ELR (cell line): Measurements from ENCODE around the gene RAB5IF.

Source experiments
- DNase-seq: peaks from one replicate; pipeline ENCODE4 v3.0.0-alpha.2; 2015; ENCODE audit warnings: low read depth

RAB5IF gene

DNA sequence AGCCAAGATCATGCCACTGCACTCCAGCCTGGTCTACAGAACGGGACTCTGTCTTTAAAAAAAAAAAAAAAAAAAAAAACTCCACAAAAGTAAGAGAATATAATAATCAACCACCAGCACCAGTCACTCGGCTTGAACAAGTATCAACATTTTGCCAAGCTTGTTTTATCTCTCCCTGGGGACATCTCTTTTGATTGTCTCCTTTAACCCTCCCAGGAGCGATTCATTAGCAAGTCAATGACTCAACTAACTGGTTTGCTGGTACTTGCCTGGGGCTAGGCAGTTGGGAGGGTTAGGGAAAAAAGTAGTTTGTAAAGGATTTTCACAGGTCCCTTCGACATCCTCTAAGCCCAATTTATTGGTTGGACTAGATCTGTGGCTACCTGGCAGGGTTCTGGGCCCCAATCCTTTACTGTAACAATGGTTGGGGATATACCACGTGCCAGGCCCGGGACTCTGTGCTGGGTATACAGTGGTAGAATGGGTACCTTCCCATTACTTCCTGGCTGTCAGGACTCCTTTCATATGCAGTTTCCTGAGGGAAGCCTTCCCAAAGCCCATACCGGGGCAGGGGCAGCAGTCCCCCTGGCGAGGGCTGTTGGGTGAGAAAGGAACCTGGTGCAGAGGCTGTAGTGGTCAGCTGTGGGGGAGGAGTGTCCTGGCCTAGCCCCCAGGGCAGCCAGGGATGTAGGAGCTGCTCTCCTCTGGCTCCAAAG is 20.0 kb upstream of the RAB5IF start:
- DNase-seq: peak; percentile 91

DNA sequence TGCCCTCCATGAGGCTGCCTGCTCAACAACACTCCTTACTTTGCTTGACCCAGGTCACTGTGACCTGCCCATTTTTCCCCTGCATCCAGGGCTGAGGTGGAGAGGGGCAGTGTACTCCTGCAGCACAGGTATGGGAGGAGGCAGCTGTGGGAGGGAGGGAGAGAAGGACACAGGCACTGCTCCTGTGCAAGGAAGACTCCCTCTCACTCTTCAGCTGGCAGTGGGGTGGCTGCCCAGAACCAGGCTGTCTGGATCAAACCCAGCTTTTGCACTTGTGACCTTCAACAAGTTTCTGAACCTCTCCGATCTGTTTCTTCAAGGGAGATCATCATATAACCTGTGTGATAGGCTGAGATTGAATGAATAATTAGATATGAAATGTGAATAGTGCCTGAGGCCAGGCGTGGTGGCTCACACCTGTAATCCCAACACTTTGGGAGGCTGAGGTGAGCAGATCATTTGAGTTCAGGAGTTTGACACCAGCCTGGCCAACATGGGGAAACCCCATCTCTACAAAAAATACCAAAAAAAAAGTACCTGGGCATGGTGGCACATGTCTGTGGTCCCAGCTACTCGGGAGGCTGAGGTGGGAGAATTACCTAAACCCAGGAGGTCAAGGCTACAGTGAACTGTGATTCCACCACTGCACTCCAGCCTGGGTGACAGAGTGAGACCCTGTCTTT is 18.1 kb upstream of the RAB5IF start:
- DNase-seq: no peak

GRCh38 chr20:36591281-36591680 is 14.3 kb upstream of the RAB5IF start:
- DNase-seq: no peak

DNA sequence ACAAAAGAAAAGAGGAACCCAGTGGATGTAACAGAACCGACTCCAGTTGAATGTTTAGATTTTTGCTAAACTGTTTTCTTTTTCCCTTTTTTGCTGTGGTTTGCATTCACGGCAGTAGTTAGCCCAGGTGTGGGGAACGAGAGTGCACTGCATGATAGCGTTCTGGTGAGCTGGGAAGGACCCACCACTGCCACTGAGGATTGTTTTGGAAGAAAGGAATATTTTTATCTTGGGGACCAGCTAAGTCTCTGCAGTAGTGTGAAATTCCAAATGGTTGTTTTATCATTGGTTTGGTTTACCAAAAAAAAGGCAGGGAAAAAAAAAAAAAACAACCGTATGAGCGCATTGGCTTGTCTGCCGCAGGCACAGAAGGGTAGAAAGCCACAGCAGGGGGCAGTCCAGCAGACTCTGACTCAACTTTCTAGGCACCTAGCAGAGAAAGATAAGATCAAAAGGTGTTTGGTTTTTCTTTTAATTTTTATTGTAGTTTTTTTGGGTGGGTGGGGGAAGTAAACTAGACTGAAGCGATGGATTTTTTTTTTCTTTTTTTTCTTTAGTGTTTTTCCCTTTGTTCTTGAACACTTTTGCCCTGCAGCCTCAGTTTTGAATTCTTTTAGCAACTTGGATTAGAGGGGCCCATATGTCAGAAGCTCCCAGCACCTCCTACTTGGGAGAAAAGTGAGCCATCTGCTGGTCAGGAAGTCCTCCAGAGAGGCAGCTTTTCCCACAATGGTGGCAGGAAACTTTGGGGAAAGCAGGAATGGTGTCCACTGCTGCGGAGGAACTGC is 13.5 kb upstream of the RAB5IF start:
- peak; percentile 66 for DNase-seq

- no peak for DNase-seq
Observed at GRCh38 chr20:36593347-36593929, 12.1 kb upstream of the RAB5IF start.

DNA sequence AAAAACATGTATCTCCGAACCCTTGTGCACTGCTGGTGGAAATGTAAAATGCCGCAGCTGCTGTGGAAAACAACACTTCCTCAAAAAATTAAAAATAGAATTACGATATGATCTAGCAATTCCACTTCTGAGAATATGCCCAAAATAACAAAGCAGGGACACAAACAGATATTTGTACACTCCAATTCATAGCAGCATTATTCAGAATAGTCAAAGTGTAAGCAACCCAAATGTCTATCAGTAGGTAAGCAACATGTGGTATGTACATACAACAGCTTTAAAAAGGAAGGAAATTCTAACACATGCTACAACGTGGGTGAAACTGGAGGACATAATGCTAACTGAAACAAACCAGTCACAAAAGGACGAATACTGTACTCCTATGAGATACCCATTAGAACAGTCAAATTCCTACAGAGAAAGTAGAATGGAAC is 5.7 kb upstream of the RAB5IF start:
- DNase-seq: no peak

GRCh38 chr20:36601540-36601939 is 4.0 kb upstream of the RAB5IF start:
- no peak for DNase-seq

- DNase-seq: no peak
Observed at GRCh38 chr20:36604952-36605398, 604 bp upstream of the RAB5IF start.

DNA sequence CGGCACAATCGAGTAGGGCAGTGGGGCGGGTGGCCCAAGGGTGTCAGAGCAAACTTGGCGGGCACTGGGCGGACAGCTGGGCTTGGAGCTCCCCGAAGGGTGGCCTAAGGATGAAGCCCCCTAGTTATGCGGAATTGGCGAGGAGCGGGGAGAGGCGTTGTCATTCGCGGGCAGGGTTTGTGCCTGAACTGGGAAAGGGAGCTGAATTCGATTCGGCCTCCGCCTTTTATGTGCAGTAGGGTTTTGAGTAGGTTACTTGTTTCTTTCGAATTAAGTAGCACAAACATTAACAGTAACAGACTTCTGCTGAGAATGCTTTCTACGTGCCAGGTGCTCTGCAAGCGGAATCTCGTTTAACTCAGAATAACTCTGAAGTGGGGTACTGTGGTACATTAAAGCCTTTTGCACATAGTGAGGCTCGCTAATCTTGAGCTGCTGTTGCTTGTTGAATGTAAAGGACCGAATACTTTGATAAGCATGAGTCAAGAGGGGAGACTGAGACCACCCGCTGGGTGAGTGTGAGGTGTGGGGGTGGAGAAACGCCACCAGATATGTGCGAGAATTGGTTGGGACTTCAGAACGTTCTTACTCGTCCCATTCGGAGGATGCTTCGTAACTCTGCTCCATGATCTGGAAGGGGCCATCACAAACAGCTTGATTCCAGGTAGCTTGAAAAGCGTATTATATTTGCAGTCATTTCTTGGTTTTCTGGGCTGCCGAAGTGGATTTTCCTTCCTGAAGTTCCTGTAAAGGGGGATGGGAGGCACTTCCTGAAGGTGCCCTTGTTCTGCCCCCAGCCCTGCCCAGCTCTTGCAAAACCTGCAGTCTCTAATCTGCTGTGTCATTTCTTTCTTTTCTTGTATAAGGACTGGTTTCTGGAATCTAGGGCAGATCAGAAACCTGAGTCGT is 833 bp downstream of the RAB5IF start:
- peak; percentile 50 for DNase-seq

- DNase-seq: peak; percentile 41
Observed at GRCh38 chr20:36607586-36608387, 2.2 kb downstream of the RAB5IF start.

DNA sequence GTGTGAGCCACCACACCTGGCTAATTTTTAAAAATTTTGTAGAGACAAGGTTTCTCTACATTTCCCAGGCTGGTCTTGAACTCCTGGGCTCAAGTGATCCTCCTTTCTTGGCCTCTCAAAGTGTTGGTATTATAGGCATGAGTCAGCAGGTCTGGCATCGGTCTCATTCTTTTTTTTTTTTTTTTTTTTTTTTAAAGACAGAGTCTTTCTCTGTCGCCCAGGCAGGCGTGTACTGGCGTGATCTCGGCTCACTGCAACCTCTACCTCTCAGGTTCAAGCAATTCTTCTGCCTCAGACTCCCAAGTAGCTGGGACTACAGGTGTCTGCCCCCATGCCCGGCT is 2.8 kb downstream of the RAB5IF start:
- DNase-seq: peak; percentile 37

DNA sequence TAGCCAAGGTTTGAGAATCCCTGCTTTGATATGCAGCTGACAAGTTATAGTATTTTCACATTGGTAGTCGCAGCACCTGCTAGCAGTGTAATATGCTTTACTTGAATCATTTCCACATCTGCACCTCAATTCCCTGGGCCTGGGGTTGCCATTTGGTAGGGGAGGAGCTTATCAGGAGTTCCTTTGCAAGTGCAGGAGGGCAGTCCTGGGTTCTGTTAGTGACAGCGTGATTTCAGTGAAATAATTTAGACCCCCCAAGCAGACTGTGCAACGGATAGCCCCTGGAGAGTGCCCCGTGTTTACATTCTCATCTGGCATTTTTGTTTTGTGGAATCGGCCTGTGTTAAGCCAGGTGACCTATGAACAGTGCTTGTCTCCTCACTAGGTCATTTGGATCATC is 6.0 kb downstream of the RAB5IF start:
- no peak for DNase-seq

DNA sequence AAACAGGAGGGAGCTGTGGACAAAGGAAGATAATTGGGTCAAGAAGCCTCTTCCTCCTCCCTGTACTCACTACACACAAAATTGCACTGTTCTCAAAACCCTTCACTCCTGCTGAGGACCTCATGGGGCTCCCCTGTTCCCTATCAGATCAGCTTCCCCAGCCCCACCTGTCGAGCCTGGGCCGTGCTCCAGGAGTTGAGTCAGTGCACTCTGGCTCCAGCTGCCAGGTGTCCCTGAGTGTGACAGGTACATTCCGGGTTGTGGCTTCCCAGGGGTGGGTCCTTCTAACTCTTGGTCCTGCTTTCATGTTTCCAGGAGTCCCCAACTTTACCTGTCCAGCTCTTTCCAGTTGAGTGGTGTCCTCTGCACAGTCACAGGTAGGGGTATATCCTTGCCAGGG is 8.4 kb downstream of the RAB5IF start:
- no peak for DNase-seq

GRCh38 chr20:36614781-36615557 is 9.4 kb downstream of the RAB5IF start:
- no peak for DNase-seq

DNA sequence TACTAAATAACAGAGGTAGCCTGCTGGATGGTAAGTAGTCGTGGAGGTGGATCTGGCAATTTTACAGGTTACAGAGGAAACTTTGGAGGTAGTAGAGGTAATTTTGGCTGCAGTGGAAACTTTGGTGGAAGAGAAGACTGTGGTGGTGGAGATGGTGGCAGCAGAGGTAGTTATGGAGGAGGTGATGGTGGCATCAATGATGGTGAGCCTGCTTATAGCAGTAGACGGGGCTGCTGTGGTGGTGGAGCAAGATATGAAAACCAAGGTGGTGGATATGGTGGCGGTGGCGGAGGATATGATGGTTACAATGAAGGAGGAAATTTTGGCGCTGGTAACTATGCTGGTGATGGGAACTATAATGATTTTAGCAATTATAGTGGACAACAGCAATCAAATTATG is 15.3 kb downstream of the RAB5IF start:
- no peak for DNase-seq

DNA sequence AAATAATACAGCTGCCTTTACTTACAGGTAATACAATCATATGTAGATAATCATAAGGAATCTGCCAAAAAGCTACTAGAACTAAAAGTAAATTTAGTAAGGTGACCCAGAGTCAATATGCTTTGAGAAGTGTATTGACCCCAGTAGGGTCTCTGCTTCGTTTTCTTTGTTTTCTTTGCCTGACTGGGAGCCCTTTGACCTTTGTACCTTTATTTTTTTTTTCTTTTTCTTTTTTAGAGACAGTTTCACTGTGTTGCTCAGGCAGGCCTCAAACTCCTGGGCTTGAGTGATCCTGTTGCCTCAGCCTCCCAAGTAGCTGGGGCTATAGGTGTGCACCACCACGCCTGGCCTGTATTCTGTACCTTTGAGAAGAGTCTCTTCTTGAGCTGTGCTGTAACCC is 17.9 kb downstream of the RAB5IF start:
- DNase-seq: no peak

DNA sequence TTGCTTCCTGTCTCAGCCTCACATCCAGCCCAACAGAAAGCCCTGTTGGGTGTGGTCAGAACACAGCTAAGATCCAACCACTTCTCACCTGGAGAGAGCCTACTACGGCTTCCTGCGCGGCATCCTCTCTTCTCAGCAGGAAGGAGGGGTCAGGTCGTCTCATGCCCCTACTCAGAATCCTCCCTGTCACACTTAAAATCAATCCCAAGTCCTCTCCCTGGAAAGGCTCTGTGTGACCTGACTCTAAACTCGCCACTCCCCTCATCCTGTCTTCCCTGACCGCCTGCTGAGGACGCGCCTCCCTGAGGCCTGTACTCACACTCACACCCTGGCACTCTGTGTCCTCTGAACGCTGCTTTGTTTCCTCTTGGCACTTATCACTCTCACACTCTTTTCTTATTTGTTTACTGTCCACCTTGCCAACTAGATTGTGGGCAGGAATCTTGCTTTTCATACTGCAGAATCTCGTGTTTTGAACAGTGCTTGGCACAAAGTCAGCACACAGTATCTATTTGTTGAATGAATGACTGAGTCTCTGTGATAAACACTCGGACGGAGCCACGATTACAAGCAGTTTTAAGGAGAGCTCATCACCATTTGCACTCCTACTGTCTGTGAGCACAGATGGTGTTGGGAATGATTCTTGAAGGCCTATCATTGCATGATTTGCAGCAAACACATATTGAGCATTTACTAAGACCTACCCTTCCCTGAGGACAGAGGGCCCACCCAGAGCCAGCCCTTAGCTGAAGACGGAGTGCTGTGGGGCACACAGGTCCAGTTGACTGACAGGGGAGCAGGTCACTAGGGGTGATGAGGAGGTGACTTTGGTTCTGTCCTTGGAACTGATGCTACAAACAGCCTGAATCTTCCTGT is 18.7 kb downstream of the RAB5IF start:
- DNase-seq: no peak

DNA sequence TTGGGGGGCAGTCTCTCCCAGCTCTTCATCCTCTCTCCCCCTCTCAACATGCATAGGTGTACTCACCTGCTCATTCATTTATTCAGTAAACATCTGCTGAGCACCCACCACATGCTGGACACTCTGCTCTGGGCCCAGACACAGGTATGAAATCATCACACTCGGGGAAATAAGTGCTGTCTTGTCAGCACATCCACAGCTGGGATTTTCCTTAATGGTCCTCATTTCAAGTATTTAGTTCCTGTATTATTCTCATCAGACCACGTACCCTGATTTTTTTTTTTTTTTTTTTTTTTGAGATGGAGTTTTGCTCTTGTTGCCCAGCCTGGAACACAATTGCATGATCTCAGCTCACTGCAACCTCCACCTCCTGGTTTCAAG is 19.4 kb downstream of the RAB5IF start:
- DNase-seq: no peak

DNA sequence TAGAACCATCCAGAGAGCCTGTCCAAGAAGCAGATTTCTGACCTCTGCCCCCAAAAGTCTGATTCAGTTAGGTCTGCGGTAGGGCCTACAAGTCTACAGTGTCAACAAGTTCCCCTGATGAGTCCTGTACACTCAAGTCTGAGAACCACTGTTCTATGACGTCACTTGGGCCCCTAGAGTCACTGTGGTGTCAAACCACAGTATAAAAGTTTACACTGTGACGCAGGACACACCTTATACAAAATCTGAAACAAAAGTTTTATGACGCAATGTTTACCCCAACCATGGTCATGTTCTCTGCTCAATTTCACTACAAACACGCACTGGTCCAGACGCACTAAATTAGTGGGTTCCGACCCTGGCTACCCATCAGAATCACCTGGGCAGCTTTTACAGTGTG is 22.5 kb downstream of the RAB5IF start:
- DNase-seq: no peak
